PC-9 (cell line): Measurements from ENCODE around the gene TRIO.

Experiments
- EZH2 ChIP-seq: fragments of 200-600 bp; sonication (generic); IDR thresholded peaks from 2 replicates; pipeline ENCODE4 v1.8.0; 2017; ENCODE audit warnings: antibody characterized with exemption, low read depth
- TF ChIP-seq, protein P1 (sequence below): fragments of 200-600 bp; sonication (generic); conservative IDR thresholded peaks from 2 replicates; pipeline ENCODE4 v1.6.1; 2017; ENCODE audit warnings: mixed run types, antibody characterized with exemption, mild to moderate bottlenecking, moderate library complexity

DNA sequence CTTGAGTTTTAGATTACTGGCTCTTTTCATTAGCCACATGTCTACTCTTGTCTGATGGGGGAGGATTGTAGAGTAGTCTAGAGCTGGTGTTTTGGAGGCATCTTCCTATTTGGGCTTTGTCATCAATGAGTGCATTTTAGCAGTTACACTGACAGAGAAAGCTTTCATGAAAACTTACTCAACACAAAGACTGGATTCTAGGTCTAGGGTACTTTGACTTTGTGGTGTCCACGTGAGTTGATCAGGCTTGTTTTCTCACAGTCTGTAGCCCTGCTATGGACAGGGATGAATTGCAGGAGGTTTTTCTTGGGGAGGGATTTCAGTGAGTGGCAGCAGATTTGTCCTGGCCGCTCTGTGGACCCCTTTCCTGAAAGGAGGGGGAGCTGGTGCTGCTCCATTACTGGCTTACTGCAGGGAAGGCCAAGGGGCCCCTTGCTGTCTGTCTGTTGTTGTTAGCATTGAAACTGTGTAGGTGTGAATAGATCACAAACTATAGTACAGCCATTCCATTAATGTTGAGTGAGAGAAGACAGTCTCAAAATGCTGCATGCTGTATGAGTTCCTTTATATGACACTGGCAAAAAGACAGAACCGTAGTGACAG lies 6.6 kb downstream of the TRIO start:
- no peak for TF ChIP-seq EZH2
- TF ChIP-seq, protein P1, sequence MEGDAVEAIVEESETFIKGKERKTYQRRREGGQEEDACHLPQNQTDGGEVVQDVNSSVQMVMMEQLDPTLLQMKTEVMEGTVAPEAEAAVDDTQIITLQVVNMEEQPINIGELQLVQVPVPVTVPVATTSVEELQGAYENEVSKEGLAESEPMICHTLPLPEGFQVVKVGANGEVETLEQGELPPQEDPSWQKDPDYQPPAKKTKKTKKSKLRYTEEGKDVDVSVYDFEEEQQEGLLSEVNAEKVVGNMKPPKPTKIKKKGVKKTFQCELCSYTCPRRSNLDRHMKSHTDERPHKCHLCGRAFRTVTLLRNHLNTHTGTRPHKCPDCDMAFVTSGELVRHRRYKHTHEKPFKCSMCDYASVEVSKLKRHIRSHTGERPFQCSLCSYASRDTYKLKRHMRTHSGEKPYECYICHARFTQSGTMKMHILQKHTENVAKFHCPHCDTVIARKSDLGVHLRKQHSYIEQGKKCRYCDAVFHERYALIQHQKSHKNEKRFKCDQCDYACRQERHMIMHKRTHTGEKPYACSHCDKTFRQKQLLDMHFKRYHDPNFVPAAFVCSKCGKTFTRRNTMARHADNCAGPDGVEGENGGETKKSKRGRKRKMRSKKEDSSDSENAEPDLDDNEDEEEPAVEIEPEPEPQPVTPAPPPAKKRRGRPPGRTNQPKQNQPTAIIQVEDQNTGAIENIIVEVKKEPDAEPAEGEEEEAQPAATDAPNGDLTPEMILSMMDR: no peak
